ENCODE results near the gene PEX14.
"Not testable (repeated sequence)": the region's sequence is repeated elsewhere in the genome, so short reads cannot be mapped to it uniquely, and the experiment has no call there.

PEX14 gene

GRCh38 chr1:10494754-10495474, 20.2 kb downstream of the PEX14 start:
- DNase-seq, result peak in 49 of 51 donors; percentile 8 to 88 (median 62)

GRCh38 chr1:10495475-10495817, 20.7 kb downstream of the PEX14 start:
- no peak for DNase-seq

- DNase-seq, result no peak
Observed at GRCh38 chr1:10495952-10496351, 21.2 kb downstream of the PEX14 start.

GRCh38 chr1:10497109-10497508, 22.4 kb downstream of the PEX14 start:
- no peak for DNase-seq

GRCh38 chr1:10498231-10498630, 23.5 kb downstream of the PEX14 start:
- DNase-seq, result no peak

GRCh38 chr1:10502206-10502605, 27.5 kb downstream of the PEX14 start:
- no peak for DNase-seq

GRCh38 chr1:10504249-10504648, 29.5 kb downstream of the PEX14 start:
- DNase-seq, result no peak

GRCh38 chr1:10506046-10506676, 31.4 kb downstream of the PEX14 start:
- not testable (repeated sequence) for DNase-seq

- DNase-seq, result no peak
Observed at GRCh38 chr1:10506677-10507047, 31.9 kb downstream of the PEX14 start.

- DNase-seq, result peak in 23 of 51 donors; percentile 2 to 59 (median 25)
Observed at GRCh38 chr1:10507111-10507879, 32.5 kb downstream of the PEX14 start.

- no peak for DNase-seq
Observed at GRCh38 chr1:10508511-10508951, 33.8 kb downstream of the PEX14 start.

- DNase-seq, result no peak
Observed at GRCh38 chr1:10509809-10510509, 35.2 kb downstream of the PEX14 start.

- peak in 1 of 51 donors; percentile 29 for DNase-seq
Observed at GRCh38 chr1:10510520-10511493, 36.1 kb downstream of the PEX14 start.

- no peak for DNase-seq
Observed at GRCh38 chr1:10511494-10511885, 36.7 kb downstream of the PEX14 start.

GRCh38 chr1:10513199-10513598, 38.4 kb downstream of the PEX14 start:
- no peak for DNase-seq

GRCh38 chr1:10514490-10515235, 39.9 kb downstream of the PEX14 start:
- DNase-seq, result peak in 1 of 51 donors; percentile 31

- DNase-seq, result no peak
Observed at GRCh38 chr1:10515301-10515975, 40.7 kb downstream of the PEX14 start.

GRCh38 chr1:10515976-10516750, 41.4 kb downstream of the PEX14 start:
- DNase-seq, result no peak

All from hypothalamus (tissue), 51 donors.